DOHH2 (cell line): Measurements from ENCODE around the gene SNX24.

ENCODE experiments used
- CTCF ChIP-seq: fragments of 200-600 bp; sonication (generic); IDR thresholded peaks from one replicate; pipeline ENCODE4 v1.5.1; 2014; ENCODE audit warnings: antibody characterized with exemption, mild to moderate bottlenecking, low read depth, low read length; ENCODE audit not compliant: poor library complexity, severe bottlenecking
- EZH2phosphoT487 ChIP-seq: fragments of 200-600 bp; sonication (generic); IDR thresholded peaks from 2 replicates; pipeline ENCODE4 v1.6.1; 2017; ENCODE audit warnings: borderline replicate concordance, mild to moderate bottlenecking, antibody characterized with exemption, low read length, moderate library complexity, mixed read lengths

GRCh38 chr5:122864400-122864799, 19.0 kb downstream of the SNX24 start:
- TF ChIP-seq CTCF (no peak), EZH2phosphoT487 (no peak)
